Type B pancreatic cell (in vitro differentiated cells): ENCODE measurements around the gene TENM3. TPM values are rescaled to one million over a fixed set of nuclear protein-coding genes. Genes with fewer than 3 reads are reported as not detected.
A peak's percentile ranks its signal among the peaks of the same experiment; 100 is the strongest.

Source experiments
- DNase-seq: peaks from one replicate; pipeline ENCODE4 v3.0.0; 2021; ENCODE audit warnings: mixed read lengths; ENCODE audit not compliant: unreplicated experiment; ENCODE audit errors: extremely low spot score
- H3K27ac Mint-ChIP-seq: 2 replicates; pipeline ENCODE4 v1.8.0; 2021; ENCODE audit warnings: mild to moderate bottlenecking, mixed read lengths
- H3K27me3 Mint-ChIP-seq: 2 replicates; pipeline ENCODE4 v1.8.0; 2021; ENCODE audit warnings: mixed read lengths
- H3K36me3 Mint-ChIP-seq: 2 replicates; pipeline ENCODE4 v1.8.0; 2021; ENCODE audit warnings: mixed read lengths
- H3K4me1 Mint-ChIP-seq: one replicate; pipeline ENCODE4 v1.8.0; 2021; ENCODE audit warnings: mixed read lengths; ENCODE audit not compliant: unreplicated experiment
- H3K4me3 Mint-ChIP-seq: 2 replicates; pipeline ENCODE4 v1.8.0; 2021; ENCODE audit warnings: mild to moderate bottlenecking, mixed read lengths
- H3K9me3 Mint-ChIP-seq: 2 replicates; pipeline ENCODE4 v1.8.0; 2021; ENCODE audit warnings: mixed read lengths
- total RNA-seq: library from RNA; stranded (reverse); gene quantifications from 2 replicates; pipeline ENCODE4 v1.2.1, GENCODE V29; 2021; ENCODE audit warnings: low replicate concordance
- TF ChIP-seq, protein P1 (sequence below): fragments of 200-600 bp; sonication (generic); conservative IDR thresholded peaks from 2 replicates; pipeline ENCODE4 v1.5.0; 2021; ENCODE audit warnings: antibody characterized with exemption, mild to moderate bottlenecking

TENM3 gene
- total RNA-seq, 1 donor from 2014 or later: 73.5 TPM

DNA sequence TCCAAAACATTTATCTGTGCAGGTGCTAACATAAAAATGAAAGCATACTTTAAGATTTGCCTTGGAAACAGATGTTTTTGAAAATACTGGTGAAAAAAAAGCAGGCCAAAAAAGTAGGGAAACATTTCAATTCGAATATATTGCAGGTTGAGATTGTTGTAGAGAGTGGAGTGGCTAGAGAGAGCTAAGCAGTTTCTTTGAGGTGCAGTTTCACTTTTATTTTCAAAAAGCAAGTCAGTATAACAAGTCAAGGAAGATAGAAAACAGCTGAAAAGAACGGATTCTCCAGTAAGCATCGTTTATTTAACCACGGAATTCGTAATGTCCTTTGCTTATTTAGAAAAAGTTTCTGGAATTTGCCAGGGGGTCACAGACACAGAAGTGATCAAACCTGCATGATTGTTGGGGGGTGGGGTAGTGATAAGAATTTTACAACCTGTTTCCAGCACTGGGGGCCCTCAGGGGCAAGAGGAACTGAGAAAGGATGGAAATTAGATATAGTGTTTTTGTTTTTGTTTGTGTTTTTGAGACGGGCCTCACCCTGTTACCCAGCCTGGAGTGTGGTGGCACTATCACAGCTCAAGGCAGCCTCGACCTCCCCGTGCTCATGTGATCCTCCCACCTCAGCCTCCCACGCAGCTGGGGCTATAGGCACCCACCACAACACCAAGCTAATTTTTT lies 175.0 kb downstream of the TENM3 start:
- Mint-ChIP-seq H3K4me3 (no peak overlapping the region), H3K9me3 (peaks cover 10% of the 10 kb centered on the region), H3K4me1 (peaks cover 4% of the 10 kb centered on the region), H3K27ac (no peak overlapping the region), H3K27me3 (no peaks in the 10 kb centered on the region), H3K36me3 (peaks cover 5% of the 10 kb centered on the region)
- TF ChIP-seq, protein P1, sequence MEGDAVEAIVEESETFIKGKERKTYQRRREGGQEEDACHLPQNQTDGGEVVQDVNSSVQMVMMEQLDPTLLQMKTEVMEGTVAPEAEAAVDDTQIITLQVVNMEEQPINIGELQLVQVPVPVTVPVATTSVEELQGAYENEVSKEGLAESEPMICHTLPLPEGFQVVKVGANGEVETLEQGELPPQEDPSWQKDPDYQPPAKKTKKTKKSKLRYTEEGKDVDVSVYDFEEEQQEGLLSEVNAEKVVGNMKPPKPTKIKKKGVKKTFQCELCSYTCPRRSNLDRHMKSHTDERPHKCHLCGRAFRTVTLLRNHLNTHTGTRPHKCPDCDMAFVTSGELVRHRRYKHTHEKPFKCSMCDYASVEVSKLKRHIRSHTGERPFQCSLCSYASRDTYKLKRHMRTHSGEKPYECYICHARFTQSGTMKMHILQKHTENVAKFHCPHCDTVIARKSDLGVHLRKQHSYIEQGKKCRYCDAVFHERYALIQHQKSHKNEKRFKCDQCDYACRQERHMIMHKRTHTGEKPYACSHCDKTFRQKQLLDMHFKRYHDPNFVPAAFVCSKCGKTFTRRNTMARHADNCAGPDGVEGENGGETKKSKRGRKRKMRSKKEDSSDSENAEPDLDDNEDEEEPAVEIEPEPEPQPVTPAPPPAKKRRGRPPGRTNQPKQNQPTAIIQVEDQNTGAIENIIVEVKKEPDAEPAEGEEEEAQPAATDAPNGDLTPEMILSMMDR: no peak
- no peak for DNase-seq

DNA sequence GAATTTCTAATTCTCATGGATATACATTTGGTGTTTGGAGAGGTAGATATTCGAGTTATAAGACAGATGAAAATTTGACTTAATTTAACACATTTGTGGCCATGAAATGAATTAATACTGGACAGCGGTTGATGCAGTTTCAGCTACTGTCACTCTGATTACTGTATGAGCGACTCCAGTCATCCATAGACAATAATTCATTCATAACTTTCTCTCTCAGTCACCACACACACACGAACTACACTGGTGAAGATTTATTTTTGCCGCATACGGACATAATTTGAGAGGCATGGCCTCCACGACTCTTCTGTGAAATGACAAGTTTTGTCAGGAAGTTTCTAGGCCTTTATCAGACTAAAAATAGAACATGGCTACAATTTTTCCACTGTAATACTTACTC lies 177.0 kb downstream of the TENM3 start:
- peak overlapping the region; percentile 47 for H3K4me3 Mint-ChIP-seq
- TF ChIP-seq, protein P1: no peak
- H3K27ac Mint-ChIP-seq: no peak overlapping the region
- no peak for DNase-seq
- peaks cover 4% of the 10 kb centered on the region for H3K4me1 Mint-ChIP-seq
- no peaks in the 10 kb centered on the region for H3K36me3 Mint-ChIP-seq
- H3K9me3 Mint-ChIP-seq: peaks cover 6% of the 10 kb centered on the region
- H3K27me3 Mint-ChIP-seq: no peaks in the 10 kb centered on the region

DNA sequence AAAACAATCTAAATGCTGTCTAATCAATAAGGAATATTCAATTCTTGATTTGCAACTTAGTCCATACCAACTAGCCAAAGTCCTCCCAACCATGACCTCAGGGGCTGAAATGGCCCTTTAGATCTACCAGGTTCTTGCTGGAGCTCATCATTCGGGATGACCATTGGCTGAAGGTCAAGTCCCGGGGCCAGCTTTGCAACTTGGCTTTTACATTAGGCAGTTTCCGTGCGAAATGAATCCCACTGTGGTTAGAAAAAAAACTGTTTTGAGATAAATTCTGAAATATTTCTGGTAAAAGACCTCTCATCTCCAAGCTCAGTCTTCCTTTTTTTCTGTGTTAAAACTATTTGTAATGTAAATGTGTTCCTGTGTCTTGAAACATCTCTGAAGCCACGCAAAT lies 178.6 kb downstream of the TENM3 start:
- Mint-ChIP-seq H3K4me1 (peaks cover 4% of the 10 kb centered on the region), H3K27ac (no peak overlapping the region), H3K4me3 (no peak overlapping the region), H3K27me3 (no peaks in the 10 kb centered on the region), H3K9me3 (peaks cover 6% of the 10 kb centered on the region), H3K36me3 (no peaks in the 10 kb centered on the region)
- TF ChIP-seq, protein P1: no peak
- DNase-seq: no peak

DNA sequence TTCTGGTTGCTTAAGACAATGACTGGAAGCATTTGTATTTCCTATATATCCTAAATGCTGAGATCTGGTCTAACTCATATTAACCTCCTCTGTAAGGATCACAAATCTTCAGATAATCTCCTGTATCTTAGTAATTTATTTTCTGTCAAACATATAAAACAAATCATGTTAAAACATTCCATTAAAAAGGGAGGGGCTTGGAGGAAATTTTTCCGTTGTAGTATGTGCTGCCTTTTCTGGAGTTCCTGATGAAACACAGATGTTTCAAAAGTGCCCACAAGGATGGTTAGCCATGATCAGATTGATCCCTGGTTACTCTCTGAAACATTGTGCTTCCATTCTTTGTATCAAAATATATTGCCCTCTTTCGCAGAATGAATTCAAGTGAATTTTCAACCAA lies 182.1 kb downstream of the TENM3 start:
- Mint-ChIP-seq H3K27me3 (no peaks in the 10 kb centered on the region), H3K27ac (no peak overlapping the region), H3K4me3 (no peak overlapping the region), H3K36me3 (no peaks in the 10 kb centered on the region), H3K9me3 (peaks cover 2% of the 10 kb centered on the region), H3K4me1 (peaks cover 2% of the 10 kb centered on the region)
- no peak for DNase-seq
- TF ChIP-seq, protein P1: no peak

DNA sequence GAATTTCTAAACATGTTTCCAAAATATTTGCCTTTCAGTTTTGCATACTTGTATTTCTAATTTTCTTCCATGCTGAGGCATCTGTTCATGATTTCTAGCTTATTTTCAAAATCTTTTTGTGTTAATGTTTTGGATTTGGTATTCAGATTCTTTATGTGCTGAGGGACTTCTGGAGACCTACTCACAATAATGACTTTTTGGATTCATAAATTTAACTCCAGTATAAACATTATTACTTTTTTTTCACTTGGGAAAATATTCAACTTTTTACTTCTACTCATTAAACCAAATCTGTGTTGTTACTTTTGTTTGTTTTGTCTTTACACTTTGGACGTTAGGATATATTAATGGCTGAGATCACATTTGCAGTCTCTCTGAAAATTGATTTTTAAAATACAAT lies 183.7 kb downstream of the TENM3 start:
- no peak overlapping the region for H3K27ac Mint-ChIP-seq
- no peak for DNase-seq
- H3K27me3 Mint-ChIP-seq: no peaks in the 10 kb centered on the region
- H3K9me3 Mint-ChIP-seq: no peaks in the 10 kb centered on the region
- TF ChIP-seq, protein P1: no peak
- H3K4me1 Mint-ChIP-seq: no peaks in the 10 kb centered on the region
- no peaks in the 10 kb centered on the region for H3K36me3 Mint-ChIP-seq
- no peak overlapping the region for H3K4me3 Mint-ChIP-seq

DNA sequence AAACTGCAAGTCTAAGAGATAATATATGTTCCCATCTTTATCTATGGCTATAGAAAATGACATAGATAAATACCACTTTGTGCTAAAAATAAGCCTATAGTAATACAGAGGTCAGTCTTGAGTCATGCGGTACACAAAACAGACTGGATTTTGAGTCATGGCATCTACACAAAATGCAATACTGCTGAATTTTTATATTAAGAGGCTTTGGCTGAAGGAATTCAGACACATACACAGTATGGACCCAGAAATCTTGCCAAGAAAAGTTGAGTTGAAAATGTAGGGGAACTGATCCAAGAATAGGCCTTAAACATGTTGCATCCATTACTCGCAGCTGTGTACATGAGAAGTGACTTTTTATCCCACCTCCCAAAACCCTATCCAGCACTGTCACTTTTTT lies 184.4 kb downstream of the TENM3 start:
- no peak overlapping the region for H3K4me3 Mint-ChIP-seq
- no peak for DNase-seq
- H3K27ac Mint-ChIP-seq: no peak overlapping the region
- no peaks in the 10 kb centered on the region for H3K9me3 Mint-ChIP-seq
- no peaks in the 10 kb centered on the region for H3K4me1 Mint-ChIP-seq
- no peaks in the 10 kb centered on the region for H3K27me3 Mint-ChIP-seq
- H3K36me3 Mint-ChIP-seq: peaks cover 4% of the 10 kb centered on the region
- TF ChIP-seq, protein P1: no peak
